ENCODE measurements around the gene TC2N. TPM values are rescaled to one million over a fixed set of nuclear protein-coding genes. Genes with fewer than 3 reads are reported as not detected.
"Not testable (repeated sequence)": the region's sequence is repeated elsewhere in the genome, so short reads cannot be mapped to it uniquely, and the experiment has no call there.

The TC2N gene
- total RNA-seq, 1 donor from 2014 or later, result not detected

- Mint-ChIP-seq H3K4me3 (no peak overlapping the region), H3K36me3 (ENCODE audit: low read depth) (no peaks in the 10 kb centered on the region)
- TF ChIP-seq CTCF (conservative IDR thresholded peaks at IDR 0.05), result no peak
Observed at GRCh38 chr14:91845652-91846051, 21.7 kb downstream of the TC2N start.

GRCh38 chr14:91845056-91845455 is 22.3 kb downstream of the TC2N start:
- not testable (repeated sequence) for H3K36me3 Mint-ChIP-seq (ENCODE audit: low read depth); H3K4me1 Mint-ChIP-seq; DNase-seq (ENCODE audit: low read depth, low spot score); H3K4me3 Mint-ChIP-seq; H3K27ac Mint-ChIP-seq (ENCODE audit: unreplicated experiment); H3K9me3 Mint-ChIP-seq
- H3K27me3 Mint-ChIP-seq (ENCODE audit: low read depth), result peaks cover 24% of the 10 kb centered on the region

More at GRCh38 chr14:91845652-91846051, 21.7 kb downstream of the TC2N start:
- Mint-ChIP-seq H3K4me1 (no peaks in the 10 kb centered on the region), H3K27ac (ENCODE audit: unreplicated experiment) (no peak overlapping the region), H3K27me3 (ENCODE audit: low read depth) (peaks cover 19% of the 10 kb centered on the region), H3K9me3 (no peaks in the 10 kb centered on the region)
- no peak for DNase-seq (ENCODE audit: low read depth, low spot score)

- H3K27ac Mint-ChIP-seq (ENCODE audit: unreplicated experiment), result no peak overlapping the region
- DNase-seq (ENCODE audit: low read depth, low spot score), result no peak
- no peak overlapping the region for H3K4me3 Mint-ChIP-seq
- peaks cover 34% of the 10 kb centered on the region for H3K27me3 Mint-ChIP-seq (ENCODE audit: low read depth)
- TF ChIP-seq CTCF (conservative IDR thresholded peaks at IDR 0.05), result no peak
- H3K36me3 Mint-ChIP-seq (ENCODE audit: low read depth), result no peaks in the 10 kb centered on the region
- H3K4me1 Mint-ChIP-seq, result no peaks in the 10 kb centered on the region
- no peaks in the 10 kb centered on the region for H3K9me3 Mint-ChIP-seq
Observed at GRCh38 chr14:91844029-91844428, 23.3 kb downstream of the TC2N start.

- Mint-ChIP-seq H3K9me3 (no peaks in the 10 kb centered on the region), H3K4me1 (no peaks in the 10 kb centered on the region), H3K27ac (ENCODE audit: unreplicated experiment) (no peak overlapping the region), H3K27me3 (ENCODE audit: low read depth) (peaks cover 36% of the 10 kb centered on the region), H3K36me3 (ENCODE audit: low read depth) (no peaks in the 10 kb centered on the region), H3K4me3 (no peak overlapping the region)
- no peak for TF ChIP-seq CTCF (conservative IDR thresholded peaks at IDR 0.05)
- DNase-seq (ENCODE audit: low read depth, low spot score), result no peak
Observed at GRCh38 chr14:91843437-91843836, 23.9 kb downstream of the TC2N start.

GRCh38 chr14:91841065-91841464 is 26.3 kb downstream of the TC2N start:
- Mint-ChIP-seq H3K27ac (ENCODE audit: unreplicated experiment) (no peak overlapping the region), H3K4me3 (no peak overlapping the region), H3K36me3 (ENCODE audit: low read depth) (no peaks in the 10 kb centered on the region), H3K4me1 (no peaks in the 10 kb centered on the region), H3K27me3 (ENCODE audit: low read depth) (peaks cover 56% of the 10 kb centered on the region), H3K9me3 (no peaks in the 10 kb centered on the region)
- no peak for TF ChIP-seq CTCF (conservative IDR thresholded peaks at IDR 0.05)
- no peak for DNase-seq (ENCODE audit: low read depth, low spot score)

- Mint-ChIP-seq H3K9me3 (peaks cover under 1% of the 10 kb centered on the region), H3K27me3 (ENCODE audit: low read depth) (peaks cover 66% of the 10 kb centered on the region), H3K27ac (ENCODE audit: unreplicated experiment) (no peak overlapping the region), H3K4me3 (no peak overlapping the region), H3K36me3 (ENCODE audit: low read depth) (peaks cover under 1% of the 10 kb centered on the region), H3K4me1 (no peaks in the 10 kb centered on the region)
- no peak for DNase-seq (ENCODE audit: low read depth, low spot score)
- no peak for TF ChIP-seq CTCF (conservative IDR thresholded peaks at IDR 0.05)
Observed at GRCh38 chr14:91839749-91840148, 27.6 kb downstream of the TC2N start.
